Common myeloid progenitor, CD34-positive (primary cell): ENCODE data around the gene HELZ.

ENCODE experiments used
- CTCF ChIA-PET: fragments of 350-600 bp; sonication (Branson Sonifier 250); formaldehyde crosslinking; loops from one replicate; lab custom pipeline; 2021; ENCODE audit warnings: antibody characterized with exemption; lab: Charles Lee
- POLR2A ChIA-PET: fragments of 350-600 bp; sonication (Branson Sonifier 250); formaldehyde crosslinking; loops from one replicate; lab custom pipeline; 2021; ENCODE audit warnings: antibody characterized with exemption; lab: Charles Lee
- DNase-seq, 3 donors: peaks; one replicate each; pipeline versions ENCODE4 v3.0.0 to v3.0.0-alpha.2; 2013
- H3K27ac ChIP-seq, 2 experiments: 1 replicate in 1 of 2; 2 replicates in 1 of 2; pipeline ENCODE4 v1.7.0; 2013; ENCODE audit warnings: inconsistent platforms in 2 of 2, low read length in 2 of 2, mild to moderate bottlenecking in 2 of 2, low read depth in 1 of 2, moderate library complexity in 1 of 2; ENCODE audit not compliant: severe bottlenecking in 2 of 2, insufficient read depth in 1 of 2, poor library complexity in 1 of 2
- H3K27me3 ChIP-seq, 5 experiments: replicated peaks in 2 of 5; 1 replicate in 3 of 5; 2 replicates in 2 of 5; pipeline versions ENCODE4 v1.6.1 to v1.7.0; 2013; ENCODE audit warnings: low read length in 4 of 5, mild to moderate bottlenecking in 2 of 5, moderate library complexity in 2 of 5, inconsistent platforms in 1 of 5; ENCODE audit not compliant: insufficient read depth in 5 of 5, control insufficient read depth in 4 of 5
- H3K36me3 ChIP-seq, 4 experiments: 1 replicate in 2 of 4; 2 replicates in 2 of 4; pipeline versions ENCODE4 v1.6.1 to v1.7.0; 2013; ENCODE audit warnings: low read length in 3 of 4, control low read depth in 1 of 4, mild to moderate bottlenecking in 1 of 4; ENCODE audit not compliant: control insufficient read depth in 4 of 4, insufficient read depth in 4 of 4
- H3K4me1 ChIP-seq, 4 experiments: 1 replicate in 3 of 4; 2 replicates in 1 of 4; pipeline versions ENCODE4 v1.6.1 to v1.7.1; 2013; ENCODE audit warnings: low read length in 3 of 4, mild to moderate bottlenecking in 3 of 4, control low read depth in 1 of 4, inconsistent platforms in 1 of 4, moderate library complexity in 1 of 4; ENCODE audit not compliant: control insufficient read depth in 4 of 4, insufficient read depth in 4 of 4; ENCODE audit errors: control extremely low read depth in 1 of 4
- H3K4me3 ChIP-seq, 7 experiments: 1 replicate in 4 of 7; 2 replicates in 3 of 7; pipeline versions ENCODE4 v1.5.1 to v1.7.0; 2013; ENCODE audit warnings: mild to moderate bottlenecking in 7 of 7, low read length in 6 of 7, moderate library complexity in 6 of 7, inconsistent platforms in 2 of 7, low read depth in 2 of 7, control low read depth in 1 of 7; ENCODE audit not compliant: insufficient read depth in 4 of 7, control insufficient read depth in 1 of 7; ENCODE audit errors: extremely low read depth in 1 of 7
- H3K9me3 ChIP-seq, 5 experiments: 1 replicate in 4 of 5; 2 replicates in 1 of 5; pipeline versions ENCODE4 v1.6.1 to v1.7.1; 2013; ENCODE audit warnings: low read length in 4 of 5, mild to moderate bottlenecking in 2 of 5, inconsistent platforms in 1 of 5, low read depth in 1 of 5, moderate library complexity in 1 of 5; ENCODE audit not compliant: control insufficient read depth in 4 of 5, insufficient read depth in 2 of 5; ENCODE audit errors: control extremely low read depth in 1 of 5
- WGBS: methylation state at CpG from one replicate; pipeline ENCODE4 v1.1.5; 2013; ENCODE audit not compliant: insufficient coverage; 5-methylcytosine and 5-hydroxymethylcytosine counted together

The HELZ gene

DNA sequence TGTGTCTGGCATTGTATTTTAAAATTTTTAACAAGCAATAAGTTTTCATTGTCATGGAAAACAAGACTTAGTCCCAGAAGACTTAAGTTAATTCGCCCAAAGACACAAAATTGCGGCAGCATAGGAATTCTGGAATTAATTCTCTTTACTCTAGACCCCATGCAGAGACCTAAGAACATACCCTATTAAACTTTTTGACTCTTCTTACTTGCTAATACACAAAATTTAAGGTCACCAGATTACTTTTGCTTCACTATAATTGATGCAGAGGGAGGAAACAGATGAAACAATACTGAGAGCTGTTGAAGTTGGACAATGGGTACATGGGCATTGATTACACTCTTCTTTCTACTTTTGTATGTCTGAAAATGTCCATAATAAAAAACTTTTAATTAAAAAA is 12.6 kb downstream of the HELZ start:
- Histone ChIP-seq H3K4me3 (no peak overlapping the region), H3K27me3 (no peaks in the 10 kb centered on the region), H3K27ac (no peak overlapping the region), H3K36me3 (peaks cover 6 to 30% (median 22%) of the 10 kb centered on the region in 4 experiments), H3K9me3 (no peaks in the 10 kb centered on the region), H3K4me1 (no peaks in the 10 kb centered on the region)
- WGBS, result 100% methylated on average over 2 of the region's 2 CpGs
- ChIA-PET CTCF (interaction anchor here (4.4 kb wide), 1 partner anchor 10 kb away, joined by 32 read pairs; no protein-coding TSS in a partner anchor), POLR2A (no interaction called here)
- DNase-seq, result no peak

DNA sequence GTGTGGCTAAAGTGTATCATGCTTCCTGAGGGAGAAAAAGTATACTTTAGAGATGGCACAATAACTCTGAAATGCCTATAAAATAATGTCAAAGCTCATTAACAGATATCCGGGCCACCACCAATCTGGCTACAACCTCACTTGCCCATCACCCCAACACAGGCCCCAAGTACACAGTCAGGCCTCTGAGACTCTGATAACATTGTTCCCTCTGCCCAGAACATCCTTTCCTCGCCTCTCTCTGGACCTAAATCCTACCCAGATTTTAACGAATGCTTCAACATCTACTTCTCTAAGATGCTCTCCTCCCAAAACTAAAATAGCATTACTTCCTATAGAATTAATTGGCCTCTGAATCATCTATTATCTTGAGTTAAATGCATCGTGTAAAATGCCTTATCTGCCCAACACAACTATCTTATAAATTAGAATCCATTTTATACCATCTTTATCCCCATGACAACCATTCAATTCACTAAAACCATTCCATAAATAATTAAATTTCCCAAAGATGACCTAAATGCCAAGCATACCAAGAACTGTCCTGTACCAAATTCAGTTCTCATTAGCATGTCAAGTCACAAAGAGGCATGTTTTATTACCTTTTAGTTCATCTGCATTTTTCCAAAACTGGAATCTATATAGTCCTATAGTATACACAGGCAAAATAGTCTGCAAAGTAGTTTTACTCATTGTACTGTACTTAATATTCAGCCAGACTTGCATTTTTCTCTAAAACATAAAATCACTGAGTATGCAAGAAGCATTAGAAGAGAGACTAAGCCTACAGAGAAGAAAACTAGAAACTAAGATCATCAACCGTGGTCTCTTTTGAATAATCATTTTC is 15.7 kb downstream of the HELZ start:
- H3K9me3 ChIP-seq, result no peaks in the 10 kb centered on the region
- H3K4me1 ChIP-seq, result no peaks in the 10 kb centered on the region
- no peak for DNase-seq
- H3K27ac ChIP-seq, result no peak overlapping the region
- ChIA-PET POLR2A (no interaction called here), CTCF (interaction anchor here (0.8 to 1.6 kb wide), 4 partner anchors 8 to 64 kb away, joined by 3 to 4 read pairs (median 3); no protein-coding TSS in a partner anchor)
- no peaks in the 10 kb centered on the region for H3K27me3 ChIP-seq
- H3K4me3 ChIP-seq, result no peak overlapping the region
- 85% methylated on average over 4 of the region's 5 CpGs for WGBS
- H3K36me3 ChIP-seq, result peaks cover 0 to 12% (median 8%) of the 10 kb centered on the region in 4 experiments

DNA sequence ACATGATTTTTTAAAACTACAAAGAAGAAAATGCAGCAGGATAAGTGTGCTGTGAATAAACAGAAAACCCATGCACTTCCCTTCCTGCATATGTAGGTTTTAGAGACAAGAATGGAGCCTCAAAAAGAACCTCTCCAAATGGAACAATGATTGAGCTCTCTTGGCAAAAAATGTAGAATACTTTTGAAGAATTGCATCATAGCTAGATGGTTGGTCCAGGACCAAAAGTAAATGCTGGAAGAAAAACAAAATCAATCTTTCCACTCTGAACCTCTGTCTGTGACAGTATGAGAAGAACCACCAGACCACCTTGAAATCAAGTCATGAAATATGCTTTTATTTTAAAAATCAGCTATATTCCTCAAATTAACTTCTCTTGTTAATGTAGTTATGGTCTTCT is 17.5 kb downstream of the HELZ start:
- Histone ChIP-seq H3K9me3 (no peaks in the 10 kb centered on the region), H3K27ac (no peak overlapping the region), H3K36me3 (peaks cover 4 to 15% (median 8%) of the 10 kb centered on the region in 4 experiments), H3K27me3 (no peaks in the 10 kb centered on the region), H3K4me1 (no peaks in the 10 kb centered on the region), H3K4me3 (no peak overlapping the region)
- no peak for DNase-seq
- CTCF ChIA-PET, result interaction anchor here (1.0 to 1.6 kb wide), 2 partner anchors 17 to 66 kb away, joined by 3 to 4 read pairs; partner anchors contain the start of gene HELZ
- POLR2A ChIA-PET, result no interaction called here

DNA sequence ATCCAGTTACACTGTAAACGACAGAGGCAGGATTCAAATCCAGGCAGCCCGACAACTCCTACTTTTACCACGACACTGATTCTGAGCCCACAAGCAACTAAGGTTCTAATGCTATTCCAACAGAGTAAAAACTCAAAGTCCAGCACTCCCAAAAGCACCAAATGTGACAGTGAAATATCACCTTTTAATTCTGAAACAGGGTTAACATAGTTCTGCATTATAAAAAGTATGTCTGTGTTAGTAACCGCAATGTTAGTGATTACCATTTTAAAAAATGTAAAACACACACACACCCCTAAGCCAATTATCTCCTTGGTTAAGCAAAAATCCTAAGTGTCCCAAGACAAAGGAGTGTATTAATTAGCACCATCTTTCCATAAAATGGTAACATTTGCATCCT is 19.7 kb downstream of the HELZ start:
- Histone ChIP-seq H3K36me3 (peaks cover 4 to 12% (median 8%) of the 10 kb centered on the region in 4 experiments), H3K4me1 (peaks cover 0 to 4% (median 0%) of the 10 kb centered on the region in 4 experiments), H3K4me3 (no peak overlapping the region), H3K27me3 (no peaks in the 10 kb centered on the region), H3K27ac (no peak overlapping the region), H3K9me3 (no peaks in the 10 kb centered on the region)
- ChIA-PET CTCF (no interaction called here), POLR2A (interaction anchor here (0.7 kb wide), 1 partner anchor 147 kb away, joined by 7 read pairs; no protein-coding TSS in a partner anchor)
- WGBS, result 100% methylated on average over 1 of the region's 4 CpGs
- DNase-seq, result no peak

DNA sequence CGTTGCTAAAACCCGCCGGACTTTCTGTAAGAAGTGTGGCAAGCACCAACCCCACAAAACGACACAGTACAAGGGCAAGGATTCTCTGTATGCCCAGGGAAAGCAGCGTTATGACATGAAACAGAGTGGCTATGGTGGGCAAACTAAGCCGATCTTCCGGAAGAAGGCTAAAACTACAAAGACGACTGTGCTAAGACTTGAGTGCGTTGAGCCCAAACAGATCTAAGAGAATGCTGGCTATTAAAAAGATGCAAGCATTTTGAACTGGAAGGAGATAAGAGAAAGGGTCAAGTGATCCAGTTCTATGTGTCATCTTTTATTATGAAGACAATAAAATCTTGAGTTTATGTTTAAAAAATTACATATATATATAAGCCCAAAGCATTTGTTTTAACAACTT is 20.3 kb downstream of the HELZ start:
- peaks cover 0 to 4% (median 0%) of the 10 kb centered on the region in 4 experiments for H3K4me1 ChIP-seq
- POLR2A ChIA-PET, result no interaction called here
- 99% methylated on average over 9 of the region's 9 CpGs for WGBS
- no peak for DNase-seq
- CTCF ChIA-PET, result interaction anchor here (0.8 to 5.9 kb wide), 3 partner anchors 15 to 68 kb away, joined by 3 to 123 read pairs (median 3); no protein-coding TSS in a partner anchor
- H3K27me3 ChIP-seq, result no peaks in the 10 kb centered on the region
- no peak overlapping the region for H3K27ac ChIP-seq
- H3K36me3 ChIP-seq, result peaks cover 4 to 16% (median 8%) of the 10 kb centered on the region in 4 experiments
- no peaks in the 10 kb centered on the region for H3K9me3 ChIP-seq
- H3K4me3 ChIP-seq, result no peak overlapping the region

DNA sequence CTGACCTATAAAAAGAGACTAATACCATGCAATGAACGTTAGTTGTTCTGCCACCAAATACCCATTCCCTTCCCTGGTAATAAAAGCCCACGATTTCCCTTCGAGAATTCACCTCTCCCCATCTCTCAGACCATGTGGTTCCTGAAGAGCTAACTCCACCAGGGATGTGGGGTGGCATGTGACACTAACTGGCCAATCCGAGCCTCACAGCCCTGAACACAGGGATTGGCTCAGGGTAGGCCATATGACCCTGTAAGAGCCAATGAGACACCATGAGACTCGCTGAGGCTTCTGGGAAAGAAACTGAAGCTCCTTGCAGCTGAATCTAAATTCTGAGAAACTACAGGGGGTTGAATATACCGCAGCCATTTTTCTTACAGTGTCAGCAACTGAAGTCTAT is 21.1 kb downstream of the HELZ start:
- ChIA-PET CTCF (interaction anchor here (0.7 to 5.9 kb wide), 7 partner anchors 9 to 302 kb away, joined by 3 to 123 read pairs (median 3); partner anchors contain the start of gene HELZ), POLR2A (no interaction called here)
- H3K27ac ChIP-seq, result no peak overlapping the region
- H3K9me3 ChIP-seq, result no peaks in the 10 kb centered on the region
- 99% methylated on average over 6 of the region's 6 CpGs for WGBS
- no peak for DNase-seq
- no peaks in the 10 kb centered on the region for H3K27me3 ChIP-seq
- H3K4me3 ChIP-seq, result no peak overlapping the region
- H3K4me1 ChIP-seq, result peaks cover 0 to 4% (median 0%) of the 10 kb centered on the region in 4 experiments
- H3K36me3 ChIP-seq, result peaks cover 4 to 14% (median 8%) of the 10 kb centered on the region in 4 experiments
